ENCODE results near the gene ECSCR. TPM values are rescaled to one million over a fixed set of nuclear protein-coding genes. Genes with fewer than 3 reads are reported as not detected.

The ECSCR gene
- total and polyA plus RNA-seq, 10 of the 15 experiments (the other 5 are each of a cell fraction or from before 2014, with no cell fraction given), result 0.15 to 0.83 (median 0.23) TPM; not detected in 3

GRCh38 chr5:139439013-139439903 lies 23.3 kb downstream of the ECSCR start, which contains the start of gene DNAJC18 (continued):
- TF ChIP-seq BCL11A (IDR thresholded peaks at IDR 0.05; ENCODE audit: low read depth, low read length), result no peak
- TF ChIP-seq PAX5 (IDR thresholded peaks at IDR 0.05; ENCODE audit: borderline replicate concordance, low read depth, low read length), result no peak
- TF ChIP-seq, protein P1, sequence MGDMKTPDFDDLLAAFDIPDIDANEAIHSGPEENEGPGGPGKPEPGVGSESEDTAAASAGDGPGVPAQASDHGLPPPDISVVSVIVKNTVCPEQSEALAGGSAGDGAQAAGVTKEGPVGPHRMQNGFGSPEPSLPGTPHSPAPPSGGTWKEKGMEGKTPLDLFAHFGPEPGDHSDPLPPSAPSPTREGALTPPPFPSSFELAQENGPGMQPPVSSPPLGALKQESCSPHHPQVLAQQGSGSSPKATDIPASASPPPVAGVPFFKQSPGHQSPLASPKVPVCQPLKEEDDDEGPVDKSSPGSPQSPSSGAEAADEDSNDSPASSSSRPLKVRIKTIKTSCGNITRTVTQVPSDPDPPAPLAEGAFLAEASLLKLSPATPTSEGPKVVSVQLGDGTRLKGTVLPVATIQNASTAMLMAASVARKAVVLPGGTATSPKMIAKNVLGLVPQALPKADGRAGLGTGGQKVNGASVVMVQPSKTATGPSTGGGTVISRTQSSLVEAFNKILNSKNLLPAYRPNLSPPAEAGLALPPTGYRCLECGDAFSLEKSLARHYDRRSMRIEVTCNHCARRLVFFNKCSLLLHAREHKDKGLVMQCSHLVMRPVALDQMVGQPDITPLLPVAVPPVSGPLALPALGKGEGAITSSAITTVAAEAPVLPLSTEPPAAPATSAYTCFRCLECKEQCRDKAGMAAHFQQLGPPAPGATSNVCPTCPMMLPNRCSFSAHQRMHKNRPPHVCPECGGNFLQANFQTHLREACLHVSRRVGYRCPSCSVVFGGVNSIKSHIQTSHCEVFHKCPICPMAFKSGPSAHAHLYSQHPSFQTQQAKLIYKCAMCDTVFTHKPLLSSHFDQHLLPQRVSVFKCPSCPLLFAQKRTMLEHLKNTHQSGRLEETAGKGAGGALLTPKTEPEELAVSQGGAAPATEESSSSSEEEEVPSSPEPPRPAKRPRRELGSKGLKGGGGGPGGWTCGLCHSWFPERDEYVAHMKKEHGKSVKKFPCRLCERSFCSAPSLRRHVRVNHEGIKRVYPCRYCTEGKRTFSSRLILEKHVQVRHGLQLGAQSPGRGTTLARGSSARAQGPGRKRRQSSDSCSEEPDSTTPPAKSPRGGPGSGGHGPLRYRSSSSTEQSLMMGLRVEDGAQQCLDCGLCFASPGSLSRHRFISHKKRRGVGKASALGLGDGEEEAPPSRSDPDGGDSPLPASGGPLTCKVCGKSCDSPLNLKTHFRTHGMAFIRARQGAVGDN (IDR thresholded peaks at IDR 0.05), result peak; percentile 61
- 0 out of 2 replicates have a peak, but pooled peaks have one; percentile 30 for TF ChIP-seq CHD2 (IDR thresholded peaks at IDR 0.05; ENCODE audit: borderline replicate concordance, low read depth, low read length)
- no peak for TF ChIP-seq MXI1 (IDR thresholded peaks at IDR 0.05; ENCODE audit: low read depth, low read length)
- TF ChIP-seq ZNF274 (IDR thresholded peaks at IDR 0.05; ENCODE audit: insufficient read depth, insufficient read length), result no peak
- TF ChIP-seq HSF1 (IDR thresholded peaks at IDR 0.05; ENCODE audit: low read depth, low read length), result no peak
- no peak for TF ChIP-seq CBX5 (IDR thresholded peaks at IDR 0.05; ENCODE audit: low read depth)
- TF ChIP-seq SKIL (IDR thresholded peaks at IDR 0.05; ENCODE audit: low read depth, poor library complexity, severe bottlenecking), result no peak
- TF ChIP-seq, protein P2, sequence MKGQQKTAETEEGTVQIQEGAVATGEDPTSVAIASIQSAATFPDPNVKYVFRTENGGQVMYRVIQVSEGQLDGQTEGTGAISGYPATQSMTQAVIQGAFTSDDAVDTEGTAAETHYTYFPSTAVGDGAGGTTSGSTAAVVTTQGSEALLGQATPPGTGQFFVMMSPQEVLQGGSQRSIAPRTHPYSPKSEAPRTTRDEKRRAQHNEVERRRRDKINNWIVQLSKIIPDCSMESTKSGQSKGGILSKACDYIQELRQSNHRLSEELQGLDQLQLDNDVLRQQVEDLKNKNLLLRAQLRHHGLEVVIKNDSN (IDR thresholded peaks at IDR 0.05; ENCODE audit: borderline replicate concordance, extremely low read length, insufficient read depth, low read depth, low read length), result no peak
- TF ChIP-seq BRCA1 (IDR thresholded peaks at IDR 0.05; ENCODE audit: low read depth, low read length), result no peak
- peak; percentile 7; the same call in 1 of the 2 replicates for TF ChIP-seq PKNOX1 (IDR thresholded peaks at IDR 0.05)
- no peak for TF ChIP-seq ZBTB11 (CRISPR knock-in tag; IDR thresholded peaks at IDR 0.05)
- no peak for TF ChIP-seq CBX3 (IDR thresholded peaks at IDR 0.05; ENCODE audit: borderline replicate concordance, low read depth)

Data from GM12878 (cell line).